GM23338 (cell line): ENCODE results near the gene STK36. TPM values are rescaled to one million over a fixed set of nuclear protein-coding genes. Genes with fewer than 3 reads are reported as not detected.

Experiments
- ATAC-seq: fragments of 200-7000 bp; cut with Tn5 transposase; 3 replicates; pipeline ENCODE4 v1.9.1; 2020
- DNase-seq: peaks from one replicate; pipeline ENCODE4 v3.0.0-alpha.2; 2015; ENCODE audit warnings: low spot score
- H2AFZ ChIP-seq: fragments of 200-600 bp; sonication (generic); 2 replicates; pipeline ENCODE4 v1.8.0; 2016; ENCODE audit warnings: antibody characterized with exemption, mild to moderate bottlenecking, moderate library complexity
- H3F3A ChIP-seq: fragments of 200-600 bp; sonication (generic); replicated peaks from 2 replicates; pipeline ENCODE4 v1.8.0; 2017; ENCODE audit warnings: antibody characterized with exemption, mixed run types, low read depth
- H3K27ac ChIP-seq: fragments of 200-600 bp; sonication (generic); 2 replicates; pipeline ENCODE4 v1.6.1; 2016; ENCODE audit warnings: low read depth
- H3K27me3 ChIP-seq: fragments of 200-600 bp; sonication (generic); 2 replicates; pipeline ENCODE4 v1.8.0; 2016; ENCODE audit warnings: mild to moderate bottlenecking, mixed run types, moderate library complexity; ENCODE audit not compliant: insufficient read depth
- H3K36me3 ChIP-seq: fragments of 200-600 bp; sonication (generic); 2 replicates; pipeline ENCODE4 v1.8.0; 2016; ENCODE audit warnings: mild to moderate bottlenecking; ENCODE audit not compliant: insufficient read depth
- H3K4me1 ChIP-seq: fragments of 200-600 bp; sonication (generic); 2 replicates; pipeline ENCODE4 v1.8.0; 2016; ENCODE audit warnings: mild to moderate bottlenecking, moderate library complexity; ENCODE audit not compliant: insufficient read depth
- H3K4me2 ChIP-seq: fragments of 200-600 bp; sonication (generic); 2 replicates; pipeline ENCODE4 v1.7.1; 2017; ENCODE audit warnings: mixed run types
- H3K4me3 ChIP-seq: fragments of 200-600 bp; sonication (generic); 2 replicates; pipeline ENCODE4 v1.6.1; 2016; ENCODE audit warnings: mixed run types
- H3K79me2 ChIP-seq: fragments of 200-600 bp; sonication (generic); replicated peaks from 2 replicates; pipeline ENCODE4 v1.8.0; 2017; ENCODE audit warnings: mild to moderate bottlenecking; ENCODE audit not compliant: insufficient read depth
- H3K9me2 ChIP-seq: fragments of 200-600 bp; sonication (generic); 2 replicates; pipeline ENCODE4 v1.8.0; 2017; ENCODE audit not compliant: insufficient read depth
- H4K20me1 ChIP-seq: fragments of 200-600 bp; sonication (generic); replicated peaks from 2 replicates; pipeline ENCODE4 v1.8.0; 2017; ENCODE audit warnings: mild to moderate bottlenecking; ENCODE audit not compliant: insufficient read depth
- H3K27ac Mint-ChIP-seq: 2 replicates; pipeline ENCODE4 v1.8.0; 2020; ENCODE audit warnings: inconsistent platforms, mild to moderate bottlenecking, moderate library complexity, mixed read lengths
- H3K27me3 Mint-ChIP-seq: 3 replicates; pipeline ENCODE4 v1.8.0; 2022; ENCODE audit warnings: low read depth, mild to moderate bottlenecking, moderate library complexity, mixed read lengths, inconsistent platforms; ENCODE audit not compliant: insufficient read depth, poor library complexity
- H3K36me3 Mint-ChIP-seq: 3 replicates; pipeline ENCODE4 v1.8.0; 2021; ENCODE audit warnings: low read depth, mild to moderate bottlenecking, inconsistent platforms, moderate library complexity, mixed read lengths
- H3K4me1 Mint-ChIP-seq: 3 replicates; pipeline ENCODE4 v1.8.0; 2020; ENCODE audit warnings: mild to moderate bottlenecking, inconsistent platforms, mixed read lengths
- H3K4me3 Mint-ChIP-seq: 3 replicates; pipeline ENCODE4 v1.8.0; 2021; ENCODE audit warnings: moderate library complexity, mild to moderate bottlenecking, inconsistent platforms, mixed read lengths
- H3K9me3 Mint-ChIP-seq: 3 replicates; pipeline ENCODE4 v1.8.0; 2020; ENCODE audit warnings: moderate library complexity, mild to moderate bottlenecking, inconsistent platforms, mixed read lengths
- CREB1 ChIP-seq: fragments of 250-450 bp; sonication (Bioruptor Pico); IDR thresholded peaks from 2 replicates; pipeline ENCODE4 v1.5.0; 2020; ENCODE audit warnings: low read depth, mild to moderate bottlenecking, moderate library complexity
- CTCF ChIP-seq, 2 experiments: fragments of 200-600 bp in 1 of 2; sonication (generic) in 1 of 2; conservative IDR thresholded peaks; 2 replicates each; pipeline versions ENCODE4 v1.5.1 to v1.6.1; 2016 to 2017; ENCODE audit warnings: antibody characterized with exemption in 2 of 2, low read depth in 2 of 2, mild to moderate bottlenecking in 2 of 2, moderate library complexity in 1 of 2
- ETS1 ChIP-seq: IDR thresholded peaks from 2 replicates; pipeline ENCODE4 v1.6.1; 2016; ENCODE audit warnings: antibody characterized with exemption
- EZH2phosphoT487 ChIP-seq: fragments of 200-600 bp; sonication (generic); IDR thresholded peaks from one replicate; pipeline ENCODE4 v1.8.1; 2018; ENCODE audit warnings: antibody characterized with exemption; ENCODE audit not compliant: unreplicated experiment
- ZNF114 ChIP-seq: fragments of 250-450 bp; sonication (Bioruptor Pico); IDR thresholded peaks from 2 replicates; pipeline ENCODE4 v1.5.0; 2020; ENCODE audit warnings: mild to moderate bottlenecking, moderate library complexity
- ZNF331 ChIP-seq: fragments of 250-450 bp; sonication (Bioruptor Pico); IDR thresholded peaks from 2 replicates; pipeline ENCODE4 v1.5.0; 2020; ENCODE audit warnings: low read depth, mild to moderate bottlenecking, moderate library complexity
- polyA plus RNA-seq: library from polyadenylated mRNA; unstranded; fragments of >200 nt; fragmentation: Nextera tagmentation; extraction: Ambion mirVana; gene quantifications from 2 replicates; pipeline ENCODE4 v1.2.1, GENCODE V29; 2016
- total RNA-seq: library from RNA; depleted of rRNA; stranded (reverse); fragments of >200 nt; shearing (Covaris generic); gene quantifications from 2 replicates; pipeline ENCODE4 v1.2.3, GENCODE V29; 2014
- TF ChIP-seq, protein P1 (sequence below): fragments of 250-450 bp; sonication (Bioruptor Pico); IDR thresholded peaks from 2 replicates; pipeline ENCODE4 v1.5.0; 2020; ENCODE audit warnings: mild to moderate bottlenecking, moderate library complexity
- TF ChIP-seq, protein P2 (sequence below): IDR thresholded peaks from one replicate; pipeline ENCODE4 v1.6.1; 2018; ENCODE audit warnings: antibody characterized with exemption; ENCODE audit not compliant: unreplicated experiment

STK36 gene
- total and polyA plus RNA-seq, 2 experiments from 2014 or later = 21.2 to 26.3 TPM

DNA sequence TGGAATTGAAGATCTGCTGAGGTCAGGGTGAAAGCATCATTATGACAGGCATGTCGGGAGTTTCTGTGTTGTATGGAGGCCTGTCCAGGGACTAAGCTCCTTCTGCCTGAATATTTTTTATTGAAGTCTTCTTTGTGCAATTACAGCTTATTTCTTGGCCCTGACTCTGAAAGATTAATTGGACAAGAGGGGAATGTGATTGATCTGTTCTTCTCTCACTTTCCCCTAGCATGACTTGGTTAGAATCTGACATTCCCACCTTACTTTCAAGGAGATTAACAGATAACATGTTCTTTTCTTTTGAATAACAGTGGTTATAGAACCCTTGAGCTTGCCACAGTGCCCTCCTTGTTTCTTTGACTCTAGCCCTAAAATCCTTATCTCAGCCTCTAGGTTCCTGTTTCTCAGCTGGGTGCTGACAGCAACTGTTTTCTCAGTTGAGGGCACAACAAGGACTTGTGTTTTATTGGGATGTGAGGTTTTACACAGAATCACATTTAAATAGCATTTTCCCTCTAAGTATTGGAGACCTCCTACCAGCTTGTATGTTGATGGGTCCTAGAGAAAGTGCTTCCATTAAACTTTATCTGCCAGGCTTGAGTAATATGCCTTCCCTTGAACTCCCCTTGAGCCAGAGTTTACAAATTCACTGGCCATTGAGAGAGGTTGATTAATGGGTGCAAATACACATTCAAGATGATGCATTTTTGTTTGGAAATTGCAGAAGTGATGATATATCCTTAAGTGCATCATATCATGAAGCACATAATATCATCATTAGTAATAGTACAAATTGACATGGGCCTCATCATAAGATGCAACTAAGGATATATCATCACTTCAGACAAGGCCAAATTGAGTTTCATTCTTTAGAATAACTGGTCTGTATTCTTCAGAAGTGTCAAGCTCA is 51.2 kb downstream of the STK36 start:
- Histone ChIP-seq H4K20me1 (peaks cover 21% of the 10 kb centered on the region; the same call in 1 of the 2 replicates), H3K4me2 (no peak overlapping the region), H2AFZ (no peak overlapping the region), H3K4me3 (no peak overlapping the region), H3K36me3 (peaks cover 12% of the 10 kb centered on the region), H3K9me2 (no peaks in the 10 kb centered on the region), H3F3A (0 out of 2 replicates have a peak, but pooled peaks cover 5% of the 10 kb centered on the region), H3K27me3 (no peaks in the 10 kb centered on the region), H3K4me1 (peaks cover 43% of the 10 kb centered on the region), H3K79me2 (peaks cover 93% of the 10 kb centered on the region), H3K27ac (peak overlapping the region; percentile 61; the same call in 1 of the 2 replicates)
- Mint-ChIP-seq H3K4me3 (no peak overlapping the region), H3K27me3 (no peaks in the 10 kb centered on the region), H3K9me3 (peaks cover 28% of the 10 kb centered on the region), H3K4me1 (peaks cover 30% of the 10 kb centered on the region), H3K27ac (0 out of 2 replicates have a peak overlapping the region, but pooled peaks have one; percentile 12), H3K36me3 (peaks cover 42% of the 10 kb centered on the region)
- ATAC-seq = no peak
- no peak for DNase-seq
- TF ChIP-seq, protein P1, sequence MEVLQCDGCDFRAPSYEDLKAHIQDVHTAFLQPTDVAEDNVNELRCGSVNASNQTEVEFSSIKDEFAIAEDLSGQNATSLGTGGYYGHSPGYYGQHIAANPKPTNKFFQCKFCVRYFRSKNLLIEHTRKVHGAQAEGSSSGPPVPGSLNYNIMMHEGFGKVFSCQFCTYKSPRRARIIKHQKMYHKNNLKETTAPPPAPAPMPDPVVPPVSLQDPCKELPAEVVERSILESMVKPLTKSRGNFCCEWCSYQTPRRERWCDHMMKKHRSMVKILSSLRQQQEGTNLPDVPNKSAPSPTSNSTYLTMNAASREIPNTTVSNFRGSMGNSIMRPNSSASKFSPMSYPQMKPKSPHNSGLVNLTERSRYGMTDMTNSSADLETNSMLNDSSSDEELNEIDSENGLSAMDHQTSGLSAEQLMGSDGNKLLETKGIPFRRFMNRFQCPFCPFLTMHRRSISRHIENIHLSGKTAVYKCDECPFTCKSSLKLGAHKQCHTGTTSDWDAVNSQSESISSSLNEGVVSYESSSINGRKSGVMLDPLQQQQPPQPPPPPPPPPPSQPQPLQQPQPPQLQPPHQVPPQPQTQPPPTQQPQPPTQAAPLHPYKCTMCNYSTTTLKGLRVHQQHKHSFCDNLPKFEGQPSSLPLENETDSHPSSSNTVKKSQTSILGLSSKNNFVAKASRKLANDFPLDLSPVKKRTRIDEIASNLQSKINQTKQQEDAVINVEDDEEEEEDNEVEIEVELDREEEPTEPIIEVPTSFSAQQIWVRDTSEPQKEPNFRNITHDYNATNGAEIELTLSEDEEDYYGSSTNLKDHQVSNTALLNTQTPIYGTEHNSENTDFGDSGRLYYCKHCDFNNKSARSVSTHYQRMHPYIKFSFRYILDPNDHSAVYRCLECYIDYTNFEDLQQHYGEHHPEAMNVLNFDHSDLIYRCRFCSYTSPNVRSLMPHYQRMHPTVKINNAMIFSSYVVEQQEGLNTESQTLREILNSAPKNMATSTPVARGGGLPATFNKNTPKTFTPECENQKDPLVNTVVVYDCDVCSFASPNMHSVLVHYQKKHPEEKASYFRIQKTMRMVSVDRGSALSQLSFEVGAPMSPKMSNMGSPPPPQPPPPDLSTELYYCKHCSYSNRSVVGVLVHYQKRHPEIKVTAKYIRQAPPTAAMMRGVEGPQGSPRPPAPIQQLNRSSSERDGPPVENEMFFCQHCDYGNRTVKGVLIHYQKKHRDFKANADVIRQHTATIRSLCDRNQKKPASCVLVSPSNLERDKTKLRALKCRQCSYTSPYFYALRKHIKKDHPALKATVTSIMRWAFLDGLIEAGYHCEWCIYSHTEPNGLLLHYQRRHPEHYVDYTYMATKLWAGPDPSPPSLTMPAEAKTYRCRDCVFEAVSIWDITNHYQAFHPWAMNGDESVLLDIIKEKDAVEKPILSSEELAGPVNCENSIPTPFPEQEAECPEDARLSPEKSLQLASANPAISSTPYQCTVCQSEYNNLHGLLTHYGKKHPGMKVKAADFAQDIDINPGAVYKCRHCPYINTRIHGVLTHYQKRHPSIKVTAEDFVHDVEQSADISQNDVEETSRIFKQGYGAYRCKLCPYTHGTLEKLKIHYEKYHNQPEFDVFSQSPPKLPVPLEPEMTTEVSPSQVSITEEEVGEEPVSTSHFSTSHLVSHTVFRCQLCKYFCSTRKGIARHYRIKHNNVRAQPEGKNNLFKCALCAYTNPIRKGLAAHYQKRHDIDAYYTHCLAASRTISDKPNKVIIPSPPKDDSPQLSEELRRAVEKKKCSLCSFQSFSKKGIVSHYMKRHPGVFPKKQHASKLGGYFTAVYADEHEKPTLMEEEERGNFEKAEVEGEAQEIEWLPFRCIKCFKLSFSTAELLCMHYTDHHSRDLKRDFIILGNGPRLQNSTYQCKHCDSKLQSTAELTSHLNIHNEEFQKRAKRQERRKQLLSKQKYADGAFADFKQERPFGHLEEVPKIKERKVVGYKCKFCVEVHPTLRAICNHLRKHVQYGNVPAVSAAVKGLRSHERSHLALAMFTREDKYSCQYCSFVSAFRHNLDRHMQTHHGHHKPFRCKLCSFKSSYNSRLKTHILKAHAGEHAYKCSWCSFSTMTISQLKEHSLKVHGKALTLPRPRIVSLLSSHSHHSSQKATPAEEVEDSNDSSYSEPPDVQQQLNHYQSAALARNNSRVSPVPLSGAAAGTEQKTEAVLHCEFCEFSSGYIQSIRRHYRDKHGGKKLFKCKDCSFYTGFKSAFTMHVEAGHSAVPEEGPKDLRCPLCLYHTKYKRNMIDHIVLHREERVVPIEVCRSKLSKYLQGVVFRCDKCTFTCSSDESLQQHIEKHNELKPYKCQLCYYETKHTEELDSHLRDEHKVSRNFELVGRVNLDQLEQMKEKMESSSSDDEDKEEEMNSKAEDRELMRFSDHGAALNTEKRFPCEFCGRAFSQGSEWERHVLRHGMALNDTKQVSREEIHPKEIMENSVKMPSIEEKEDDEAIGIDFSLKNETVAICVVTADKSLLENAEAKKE (CRISPR knock-in tag) = no peak
- TF ChIP-seq CTCF (conservative IDR thresholded peaks at IDR 0.05; ENCODE audit: low read depth in 2 of 2) = no peak
- no peak for TF ChIP-seq ETS1
- TF ChIP-seq CREB1 (CRISPR knock-in tag) = no peak
- no peak for TF ChIP-seq EZH2phosphoT487
- no peak for TF ChIP-seq ZNF114 (CRISPR knock-in tag)
- TF ChIP-seq ZNF331 (CRISPR knock-in tag) = no peak
- TF ChIP-seq, protein P2, sequence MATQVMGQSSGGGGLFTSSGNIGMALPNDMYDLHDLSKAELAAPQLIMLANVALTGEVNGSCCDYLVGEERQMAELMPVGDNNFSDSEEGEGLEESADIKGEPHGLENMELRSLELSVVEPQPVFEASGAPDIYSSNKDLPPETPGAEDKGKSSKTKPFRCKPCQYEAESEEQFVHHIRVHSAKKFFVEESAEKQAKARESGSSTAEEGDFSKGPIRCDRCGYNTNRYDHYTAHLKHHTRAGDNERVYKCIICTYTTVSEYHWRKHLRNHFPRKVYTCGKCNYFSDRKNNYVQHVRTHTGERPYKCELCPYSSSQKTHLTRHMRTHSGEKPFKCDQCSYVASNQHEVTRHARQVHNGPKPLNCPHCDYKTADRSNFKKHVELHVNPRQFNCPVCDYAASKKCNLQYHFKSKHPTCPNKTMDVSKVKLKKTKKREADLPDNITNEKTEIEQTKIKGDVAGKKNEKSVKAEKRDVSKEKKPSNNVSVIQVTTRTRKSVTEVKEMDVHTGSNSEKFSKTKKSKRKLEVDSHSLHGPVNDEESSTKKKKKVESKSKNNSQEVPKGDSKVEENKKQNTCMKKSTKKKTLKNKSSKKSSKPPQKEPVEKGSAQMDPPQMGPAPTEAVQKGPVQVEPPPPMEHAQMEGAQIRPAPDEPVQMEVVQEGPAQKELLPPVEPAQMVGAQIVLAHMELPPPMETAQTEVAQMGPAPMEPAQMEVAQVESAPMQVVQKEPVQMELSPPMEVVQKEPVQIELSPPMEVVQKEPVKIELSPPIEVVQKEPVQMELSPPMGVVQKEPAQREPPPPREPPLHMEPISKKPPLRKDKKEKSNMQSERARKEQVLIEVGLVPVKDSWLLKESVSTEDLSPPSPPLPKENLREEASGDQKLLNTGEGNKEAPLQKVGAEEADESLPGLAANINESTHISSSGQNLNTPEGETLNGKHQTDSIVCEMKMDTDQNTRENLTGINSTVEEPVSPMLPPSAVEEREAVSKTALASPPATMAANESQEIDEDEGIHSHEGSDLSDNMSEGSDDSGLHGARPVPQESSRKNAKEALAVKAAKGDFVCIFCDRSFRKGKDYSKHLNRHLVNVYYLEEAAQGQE = no peak
